Parathyroid adenoma (tissue), 2 donors: ENCODE measurements around the gene RSPH9.

Experiments
- H2AFZ ChIP-seq: fragments of 300-600 bp; sonication (generic); one replicate; pipeline ENCODE4 v1.7.0; 2017; ENCODE audit warnings: antibody characterized with exemption, mild to moderate bottlenecking
- H3K27ac ChIP-seq: fragments of 300-600 bp; sonication (generic); one replicate; pipeline ENCODE4 v1.7.0; 2017
- H3K27me3 ChIP-seq: fragments of 300-600 bp; sonication (generic); one replicate; pipeline ENCODE4 v1.7.0; 2017; ENCODE audit warnings: low read length; ENCODE audit not compliant: control insufficient read depth, insufficient read depth
- H3K36me3 ChIP-seq: fragments of 300-600 bp; sonication (generic); one replicate; pipeline ENCODE4 v1.7.0; 2017; ENCODE audit warnings: low read length; ENCODE audit not compliant: control insufficient read depth, insufficient read depth
- H3K4me1 ChIP-seq: fragments of 300-600 bp; sonication (generic); one replicate; pipeline ENCODE4 v1.7.0; 2017; ENCODE audit warnings: control low read depth
- H3K4me2 ChIP-seq: fragments of 300-600 bp; sonication (generic); one replicate; pipeline ENCODE4 v1.7.0; 2017; ENCODE audit warnings: low read length
- H3K4me3 ChIP-seq: fragments of 300-600 bp; sonication (generic); one replicate; pipeline ENCODE4 v1.7.0; 2017; ENCODE audit warnings: low read depth, low read length
- H3K79me2 ChIP-seq: fragments of 300-600 bp; sonication (generic); one replicate; pipeline ENCODE4 v1.7.0; 2017; ENCODE audit warnings: control low read depth
- H3K9ac ChIP-seq: fragments of 300-600 bp; sonication (generic); one replicate; pipeline ENCODE4 v1.7.0; 2017; ENCODE audit warnings: mild to moderate bottlenecking
- H3K9me3 ChIP-seq: fragments of 300-600 bp; sonication (generic); one replicate; pipeline ENCODE4 v1.7.0; 2017; ENCODE audit warnings: low read length; ENCODE audit not compliant: control insufficient read depth
- TF ChIP-seq, protein P1 (sequence below): fragments of 300-600 bp; sonication (generic); IDR thresholded peaks from one replicate; pipeline ENCODE4 v1.7.0; 2017; ENCODE audit warnings: antibody characterized with exemption, mild to moderate bottlenecking
- donor health status: primary hyperparathyroidism.

Gene RSPH9, protein sequence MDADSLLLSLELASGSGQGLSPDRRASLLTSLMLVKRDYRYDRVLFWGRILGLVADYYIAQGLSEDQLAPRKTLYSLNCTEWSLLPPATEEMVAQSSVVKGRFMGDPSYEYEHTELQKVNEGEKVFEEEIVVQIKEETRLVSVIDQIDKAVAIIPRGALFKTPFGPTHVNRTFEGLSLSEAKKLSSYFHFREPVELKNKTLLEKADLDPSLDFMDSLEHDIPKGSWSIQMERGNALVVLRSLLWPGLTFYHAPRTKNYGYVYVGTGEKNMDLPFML

DNA sequence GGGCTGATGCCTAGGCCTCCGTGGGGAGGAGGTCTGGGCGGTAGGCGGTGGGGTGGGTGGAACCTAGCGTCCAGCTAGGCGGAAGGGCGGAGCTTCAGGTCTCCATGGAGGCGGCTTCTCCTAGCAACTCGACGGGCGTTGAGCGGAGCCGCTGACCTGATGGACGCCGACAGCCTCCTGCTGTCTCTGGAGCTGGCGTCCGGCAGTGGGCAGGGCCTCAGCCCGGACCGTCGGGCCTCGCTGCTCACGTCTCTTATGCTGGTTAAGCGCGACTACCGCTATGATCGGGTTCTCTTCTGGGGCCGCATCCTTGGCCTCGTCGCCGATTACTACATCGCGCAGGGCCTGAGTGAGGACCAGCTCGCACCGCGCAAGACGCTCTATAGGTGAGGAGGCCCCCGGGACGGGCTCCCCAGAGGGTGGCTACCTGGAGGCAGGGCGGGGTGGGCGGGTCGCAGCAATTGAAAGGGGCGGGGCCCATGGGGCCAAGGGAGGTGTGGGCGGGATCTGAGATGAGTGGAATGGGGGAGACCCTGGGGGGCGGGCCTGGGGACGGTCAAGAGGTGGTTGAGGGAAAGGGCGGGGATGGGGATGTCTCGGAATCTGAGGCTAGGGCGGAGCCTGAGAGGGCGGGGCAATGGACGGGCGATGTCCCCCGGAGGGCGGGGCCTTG, at the start of gene RSPH9:
RSPH9 (plus strand) TSS at position 97 of the 673 bp plus-strand sequence; CDS start at position 160, 63 bp downstream.
- no peak within 1 kb of the TSS for H3K9ac ChIP-seq

DNA sequence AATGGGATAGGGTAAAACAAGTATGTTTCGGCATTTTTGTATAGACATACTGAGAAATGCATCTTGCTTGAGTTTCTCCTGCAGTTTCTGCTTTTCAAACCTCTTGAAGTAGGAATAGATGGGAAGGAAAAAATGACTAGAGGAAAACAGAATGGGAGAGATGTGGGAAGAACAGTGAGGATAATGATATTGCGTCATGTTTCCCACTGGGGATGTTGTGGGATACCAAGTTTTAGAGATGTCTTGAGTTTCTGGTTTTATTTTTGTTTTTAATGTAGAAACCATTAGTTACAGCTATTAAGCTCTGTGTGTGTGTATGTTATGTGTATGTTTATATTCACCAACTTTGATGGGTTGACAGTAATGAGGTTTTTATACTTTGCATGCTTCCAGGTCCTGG, 44.2 kb upstream of the RSPH9 start:
- H3K79me2 ChIP-seq, result no peaks in the 10 kb centered on the region
- H3K4me2 ChIP-seq, result no peak overlapping the region
- H3K9me3 ChIP-seq, result no peaks in the 10 kb centered on the region
- H3K9ac ChIP-seq, result no peak overlapping the region
- no peak overlapping the region for H2AFZ ChIP-seq
- H3K36me3 ChIP-seq, result no peaks in the 10 kb centered on the region
- TF ChIP-seq, protein P1, sequence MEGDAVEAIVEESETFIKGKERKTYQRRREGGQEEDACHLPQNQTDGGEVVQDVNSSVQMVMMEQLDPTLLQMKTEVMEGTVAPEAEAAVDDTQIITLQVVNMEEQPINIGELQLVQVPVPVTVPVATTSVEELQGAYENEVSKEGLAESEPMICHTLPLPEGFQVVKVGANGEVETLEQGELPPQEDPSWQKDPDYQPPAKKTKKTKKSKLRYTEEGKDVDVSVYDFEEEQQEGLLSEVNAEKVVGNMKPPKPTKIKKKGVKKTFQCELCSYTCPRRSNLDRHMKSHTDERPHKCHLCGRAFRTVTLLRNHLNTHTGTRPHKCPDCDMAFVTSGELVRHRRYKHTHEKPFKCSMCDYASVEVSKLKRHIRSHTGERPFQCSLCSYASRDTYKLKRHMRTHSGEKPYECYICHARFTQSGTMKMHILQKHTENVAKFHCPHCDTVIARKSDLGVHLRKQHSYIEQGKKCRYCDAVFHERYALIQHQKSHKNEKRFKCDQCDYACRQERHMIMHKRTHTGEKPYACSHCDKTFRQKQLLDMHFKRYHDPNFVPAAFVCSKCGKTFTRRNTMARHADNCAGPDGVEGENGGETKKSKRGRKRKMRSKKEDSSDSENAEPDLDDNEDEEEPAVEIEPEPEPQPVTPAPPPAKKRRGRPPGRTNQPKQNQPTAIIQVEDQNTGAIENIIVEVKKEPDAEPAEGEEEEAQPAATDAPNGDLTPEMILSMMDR, result no peak
- H3K4me1 ChIP-seq, result no peaks in the 10 kb centered on the region
- H3K4me3 ChIP-seq, result no peak overlapping the region
- no peaks in the 10 kb centered on the region for H3K27me3 ChIP-seq
- H3K27ac ChIP-seq, result no peak overlapping the region

More for the DNA sequence above, at the start of gene RSPH9:
- Histone ChIP-seq H3K4me3 (peak within 1 kb of the TSS; percentile 45), H3K4me1 (no peaks in the 10 kb centered on the region), H3K27me3 (no peaks in the 10 kb centered on the region), H3K79me2 (no peaks in the 10 kb centered on the region), H3K4me2 (peak within 1 kb of the TSS; percentile 94), H3K36me3 (no peaks in the 10 kb centered on the region), H3K27ac (peak within 1 kb of the TSS; percentile 57), H2AFZ (peak within 1 kb of the TSS; percentile 87), H3K9me3 (no peaks in the 10 kb centered on the region)
- TF ChIP-seq, protein P1, result no peak

DNA sequence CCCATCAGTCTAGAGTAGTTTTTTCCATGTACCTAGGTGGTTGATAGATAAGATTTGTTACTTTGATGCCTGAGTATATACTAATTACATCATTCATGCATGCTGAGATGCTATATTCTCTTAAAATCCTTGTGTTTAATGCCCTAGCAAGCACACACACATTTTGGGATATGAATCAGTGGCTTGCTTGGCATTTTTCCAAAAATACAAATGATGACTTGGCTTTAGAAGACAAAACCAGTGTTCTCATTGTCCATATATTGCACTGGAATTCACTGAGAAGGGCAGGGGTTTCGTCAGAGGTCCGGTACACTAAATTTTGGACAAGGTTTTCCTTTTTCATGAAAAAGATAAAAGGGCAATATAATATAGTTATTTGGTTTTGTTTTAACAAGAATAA, 40.7 kb upstream of the RSPH9 start:
- H3K9ac ChIP-seq, result no peak overlapping the region
- no peaks in the 10 kb centered on the region for H3K36me3 ChIP-seq
- no peak overlapping the region for H3K27ac ChIP-seq
- no peaks in the 10 kb centered on the region for H3K79me2 ChIP-seq
- H3K4me2 ChIP-seq, result no peak overlapping the region
- H3K27me3 ChIP-seq, result no peaks in the 10 kb centered on the region
- no peaks in the 10 kb centered on the region for H3K9me3 ChIP-seq
- TF ChIP-seq, protein P1, result no peak
- H3K4me1 ChIP-seq, result peaks cover 2% of the 10 kb centered on the region
- H3K4me3 ChIP-seq, result no peak overlapping the region
- no peak overlapping the region for H2AFZ ChIP-seq

DNA sequence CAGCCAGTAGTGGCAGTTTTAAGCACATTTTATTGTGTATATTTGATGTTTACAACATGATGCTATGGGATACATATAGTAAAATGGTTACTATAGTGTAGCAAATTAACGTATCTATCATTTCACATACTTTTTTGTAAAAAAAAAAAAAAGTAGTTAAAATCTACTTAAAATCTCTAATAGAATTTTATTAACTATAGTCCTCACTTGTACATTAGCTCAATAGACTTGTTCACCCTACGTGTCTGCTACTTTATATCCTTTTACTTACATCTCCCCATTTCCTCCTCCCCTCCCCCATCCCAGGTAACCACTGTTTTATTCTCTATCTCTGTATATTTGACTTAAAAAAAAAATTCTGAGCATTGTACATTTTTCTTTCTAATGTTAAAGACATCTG, 38.8 kb upstream of the RSPH9 start:
- peaks cover 2% of the 10 kb centered on the region for H3K4me1 ChIP-seq
- H3K4me2 ChIP-seq, result no peak overlapping the region
- no peaks in the 10 kb centered on the region for H3K36me3 ChIP-seq

More for the DNA sequence above, 38.8 kb upstream of the RSPH9 start:
- Histone ChIP-seq H3K4me3 (no peak overlapping the region), H2AFZ (no peak overlapping the region), H3K9ac (no peak overlapping the region), H3K27me3 (no peaks in the 10 kb centered on the region), H3K79me2 (no peaks in the 10 kb centered on the region), H3K27ac (no peak overlapping the region), H3K9me3 (no peaks in the 10 kb centered on the region)
- TF ChIP-seq, protein P1, result no peak
